PFSK-1 (cell line): ENCODE results near the gene DENND4B.

Experiments
- TAF1 ChIP-seq: IDR thresholded peaks from 2 replicates; pipeline ENCODE4 v1.6.1; 2012; ENCODE audit warnings: low read length, control low read depth, borderline replicate concordance; ENCODE audit not compliant: insufficient read depth
- TF ChIP-seq, protein P1 (sequence below), 2 experiments: IDR thresholded peaks; 2 replicates each; pipeline versions ENCODE4 v1.6.1 to v1.8.0; 2011 to 2012; ENCODE audit warnings: low read depth in 2 of 2, low read length in 2 of 2, control low read depth in 1 of 2, inconsistent platforms in 1 of 2, mild to moderate bottlenecking in 1 of 2, moderate library complexity in 1 of 2; ENCODE audit not compliant: insufficient read depth in 1 of 2

DNA sequence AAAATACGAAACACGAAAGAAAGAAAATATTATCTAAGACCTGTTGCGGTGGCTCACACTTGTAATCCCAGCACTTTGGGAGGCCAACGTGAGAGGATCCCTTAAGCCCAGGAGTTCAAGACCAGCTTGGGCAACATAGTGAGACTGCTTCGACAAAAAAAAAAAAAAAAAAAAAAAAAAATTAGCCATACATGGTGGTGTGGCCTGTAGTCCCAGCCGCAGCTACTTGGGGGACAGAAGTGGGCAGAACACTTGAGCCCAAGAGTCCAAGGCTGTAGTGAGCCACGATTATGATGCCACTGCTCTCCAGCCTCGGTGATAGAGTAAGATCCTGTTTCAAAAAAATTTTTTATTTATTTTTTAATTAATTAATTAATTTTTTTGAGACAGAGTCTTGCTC is 41.1 kb upstream of the DENND4B start:
- TF ChIP-seq TAF1 = no peak
- TF ChIP-seq, protein P1, sequence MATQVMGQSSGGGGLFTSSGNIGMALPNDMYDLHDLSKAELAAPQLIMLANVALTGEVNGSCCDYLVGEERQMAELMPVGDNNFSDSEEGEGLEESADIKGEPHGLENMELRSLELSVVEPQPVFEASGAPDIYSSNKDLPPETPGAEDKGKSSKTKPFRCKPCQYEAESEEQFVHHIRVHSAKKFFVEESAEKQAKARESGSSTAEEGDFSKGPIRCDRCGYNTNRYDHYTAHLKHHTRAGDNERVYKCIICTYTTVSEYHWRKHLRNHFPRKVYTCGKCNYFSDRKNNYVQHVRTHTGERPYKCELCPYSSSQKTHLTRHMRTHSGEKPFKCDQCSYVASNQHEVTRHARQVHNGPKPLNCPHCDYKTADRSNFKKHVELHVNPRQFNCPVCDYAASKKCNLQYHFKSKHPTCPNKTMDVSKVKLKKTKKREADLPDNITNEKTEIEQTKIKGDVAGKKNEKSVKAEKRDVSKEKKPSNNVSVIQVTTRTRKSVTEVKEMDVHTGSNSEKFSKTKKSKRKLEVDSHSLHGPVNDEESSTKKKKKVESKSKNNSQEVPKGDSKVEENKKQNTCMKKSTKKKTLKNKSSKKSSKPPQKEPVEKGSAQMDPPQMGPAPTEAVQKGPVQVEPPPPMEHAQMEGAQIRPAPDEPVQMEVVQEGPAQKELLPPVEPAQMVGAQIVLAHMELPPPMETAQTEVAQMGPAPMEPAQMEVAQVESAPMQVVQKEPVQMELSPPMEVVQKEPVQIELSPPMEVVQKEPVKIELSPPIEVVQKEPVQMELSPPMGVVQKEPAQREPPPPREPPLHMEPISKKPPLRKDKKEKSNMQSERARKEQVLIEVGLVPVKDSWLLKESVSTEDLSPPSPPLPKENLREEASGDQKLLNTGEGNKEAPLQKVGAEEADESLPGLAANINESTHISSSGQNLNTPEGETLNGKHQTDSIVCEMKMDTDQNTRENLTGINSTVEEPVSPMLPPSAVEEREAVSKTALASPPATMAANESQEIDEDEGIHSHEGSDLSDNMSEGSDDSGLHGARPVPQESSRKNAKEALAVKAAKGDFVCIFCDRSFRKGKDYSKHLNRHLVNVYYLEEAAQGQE (IDR thresholded peaks at IDR 0.05; ENCODE audit: insufficient read depth in 1 of 2, low read depth in 2 of 2, low read length in 2 of 2) = no peak
